ENCODE results near the gene SFMBT2.

Gene SFMBT2

GRCh38 chr10:7380704-7381241 is 30.1 kb downstream of the SFMBT2 start:
- Mint-ChIP-seq H3K27ac (no peak overlapping the region), H3K4me3 (no peak overlapping the region), H3K4me1 (peaks cover 48% of the 10 kb centered on the region), H3K36me3 (peaks cover 55% of the 10 kb centered on the region), H3K9me3 (no peaks in the 10 kb centered on the region), H3K27me3 (no peaks in the 10 kb centered on the region)
- no peak for DNase-seq
- CTCF ChIA-PET: no interaction called here

GRCh38 chr10:7378602-7379403 is 32.0 kb downstream of the SFMBT2 start:
- CTCF ChIA-PET: no interaction called here
- DNase-seq: no peak
- Mint-ChIP-seq H3K27me3 (no peaks in the 10 kb centered on the region), H3K36me3 (peaks cover 66% of the 10 kb centered on the region), H3K27ac (peak overlapping the region; percentile 68), H3K4me1 (peaks cover 34% of the 10 kb centered on the region), H3K9me3 (no peaks in the 10 kb centered on the region), H3K4me3 (no peak overlapping the region)

- H3K27ac Mint-ChIP-seq: peak overlapping the region; percentile 33
- H3K9me3 Mint-ChIP-seq: no peaks in the 10 kb centered on the region
- DNase-seq: no peak
- H3K27me3 Mint-ChIP-seq: no peaks in the 10 kb centered on the region
- peaks cover 25% of the 10 kb centered on the region for H3K4me1 Mint-ChIP-seq
- H3K4me3 Mint-ChIP-seq: no peak overlapping the region
- H3K36me3 Mint-ChIP-seq: peaks cover 74% of the 10 kb centered on the region
- CTCF ChIA-PET: no interaction called here
These were observed 33.1 kb downstream of the SFMBT2 start for GRCh38 chr10:7377614-7378248.

- Mint-ChIP-seq H3K4me3 (no peak overlapping the region), H3K27ac (no peak overlapping the region), H3K4me1 (peaks cover 9% of the 10 kb centered on the region), H3K9me3 (no peaks in the 10 kb centered on the region), H3K36me3 (peaks cover 74% of the 10 kb centered on the region), H3K27me3 (no peaks in the 10 kb centered on the region)
- CTCF ChIA-PET: no interaction called here
- no peak for DNase-seq
These were observed 36.0 kb downstream of the SFMBT2 start for GRCh38 chr10:7374795-7375194.

- no peak for DNase-seq
- H3K4me3 Mint-ChIP-seq: no peak overlapping the region
- CTCF ChIA-PET: interaction anchor here (1.4 kb wide), 1 partner anchor 455 kb away, joined by 3 read pairs; no protein-coding TSS in a partner anchor
- H3K36me3 Mint-ChIP-seq: peaks cover 70% of the 10 kb centered on the region
- no peaks in the 10 kb centered on the region for H3K9me3 Mint-ChIP-seq
- H3K27me3 Mint-ChIP-seq: no peaks in the 10 kb centered on the region
- no peak overlapping the region for H3K27ac Mint-ChIP-seq
- peaks cover 4% of the 10 kb centered on the region for H3K4me1 Mint-ChIP-seq
These were observed 37.8 kb downstream of the SFMBT2 start for GRCh38 chr10:7373039-7373438.

GRCh38 chr10:7372504-7372903 is 38.3 kb downstream of the SFMBT2 start:
- CTCF ChIA-PET: interaction anchor here (1.4 kb wide), 1 partner anchor 454 kb away, joined by 3 read pairs; no protein-coding TSS in a partner anchor
- no peak overlapping the region for H3K4me3 Mint-ChIP-seq
- H3K36me3 Mint-ChIP-seq: peaks cover 68% of the 10 kb centered on the region
- H3K4me1 Mint-ChIP-seq: peaks cover 4% of the 10 kb centered on the region
- H3K9me3 Mint-ChIP-seq: no peaks in the 10 kb centered on the region
- H3K27ac Mint-ChIP-seq: no peak overlapping the region
- H3K27me3 Mint-ChIP-seq: no peaks in the 10 kb centered on the region
- no peak for DNase-seq

GRCh38 chr10:7370511-7370910 is 40.3 kb downstream of the SFMBT2 start:
- CTCF ChIA-PET: interaction anchor here (0.6 to 1.5 kb wide), 3 partner anchors 13 to 22 kb away, joined by 3 to 4 read pairs (median 3); no protein-coding TSS in a partner anchor
- Mint-ChIP-seq H3K27me3 (no peaks in the 10 kb centered on the region), H3K4me3 (no peak overlapping the region), H3K36me3 (peaks cover 65% of the 10 kb centered on the region), H3K27ac (no peak overlapping the region), H3K4me1 (peaks cover 7% of the 10 kb centered on the region), H3K9me3 (no peaks in the 10 kb centered on the region)
- no peak for DNase-seq

- DNase-seq: no peak
- Mint-ChIP-seq H3K4me1 (peaks cover 16% of the 10 kb centered on the region), H3K27ac (no peak overlapping the region), H3K36me3 (peaks cover 70% of the 10 kb centered on the region), H3K9me3 (peaks cover 8% of the 10 kb centered on the region), H3K4me3 (no peak overlapping the region), H3K27me3 (no peaks in the 10 kb centered on the region)
- CTCF ChIA-PET: no interaction called here
These were observed 45.6 kb downstream of the SFMBT2 start for GRCh38 chr10:7365027-7365745.

GRCh38 chr10:7364474-7364873 is 46.4 kb downstream of the SFMBT2 start:
- Mint-ChIP-seq H3K27ac (no peak overlapping the region), H3K36me3 (peaks cover 72% of the 10 kb centered on the region), H3K27me3 (no peaks in the 10 kb centered on the region), H3K4me1 (peaks cover 16% of the 10 kb centered on the region), H3K9me3 (peaks cover 11% of the 10 kb centered on the region), H3K4me3 (no peak overlapping the region)
- CTCF ChIA-PET: interaction anchor here (1.1 kb wide), 1 partner anchor 243 kb away, joined by 3 read pairs; no protein-coding TSS in a partner anchor
- DNase-seq: no peak

- no peak overlapping the region for H3K27ac Mint-ChIP-seq
- no peak overlapping the region for H3K4me3 Mint-ChIP-seq
- H3K9me3 Mint-ChIP-seq: peaks cover 13% of the 10 kb centered on the region
- H3K27me3 Mint-ChIP-seq: no peaks in the 10 kb centered on the region
- peaks cover 16% of the 10 kb centered on the region for H3K4me1 Mint-ChIP-seq
- no peak for DNase-seq
- CTCF ChIA-PET: interaction anchor here (1.1 kb wide), 1 partner anchor 242 kb away, joined by 3 read pairs; no protein-coding TSS in a partner anchor
- peaks cover 80% of the 10 kb centered on the region for H3K36me3 Mint-ChIP-seq
These were observed 47.1 kb downstream of the SFMBT2 start for GRCh38 chr10:7363700-7364099.

- Mint-ChIP-seq H3K27ac (no peak overlapping the region), H3K9me3 (peaks cover 18% of the 10 kb centered on the region), H3K36me3 (peaks cover 83% of the 10 kb centered on the region), H3K4me1 (peaks cover 16% of the 10 kb centered on the region), H3K4me3 (no peak overlapping the region), H3K27me3 (no peaks in the 10 kb centered on the region)
- no peak for DNase-seq
- CTCF ChIA-PET: interaction anchor here (0.6 kb wide), 1 partner anchor 435 kb away, joined by 3 read pairs; no protein-coding TSS in a partner anchor
These were observed 48.4 kb downstream of the SFMBT2 start for GRCh38 chr10:7362471-7362870.

- Mint-ChIP-seq H3K27ac (no peak overlapping the region), H3K9me3 (peaks cover 18% of the 10 kb centered on the region), H3K4me3 (no peak overlapping the region), H3K4me1 (peaks cover 16% of the 10 kb centered on the region), H3K36me3 (peaks cover 86% of the 10 kb centered on the region), H3K27me3 (no peaks in the 10 kb centered on the region)
- CTCF ChIA-PET: no interaction called here
- no peak for DNase-seq
These were observed 49.5 kb downstream of the SFMBT2 start for GRCh38 chr10:7361316-7361715.

- peaks cover 13% of the 10 kb centered on the region for H3K4me1 Mint-ChIP-seq
- H3K27me3 Mint-ChIP-seq: no peaks in the 10 kb centered on the region
- H3K4me3 Mint-ChIP-seq: no peak overlapping the region
- H3K27ac Mint-ChIP-seq: no peak overlapping the region
- peaks cover 18% of the 10 kb centered on the region for H3K9me3 Mint-ChIP-seq
- CTCF ChIA-PET: no interaction called here
- H3K36me3 Mint-ChIP-seq: peaks cover 74% of the 10 kb centered on the region
- no peak for DNase-seq
These were observed 50.9 kb downstream of the SFMBT2 start for GRCh38 chr10:7359954-7360353.

GRCh38 chr10:7359356-7359755 is 51.5 kb downstream of the SFMBT2 start:
- Mint-ChIP-seq H3K27me3 (no peaks in the 10 kb centered on the region), H3K9me3 (peaks cover 18% of the 10 kb centered on the region), H3K36me3 (peaks cover 68% of the 10 kb centered on the region), H3K4me1 (peaks cover 8% of the 10 kb centered on the region), H3K27ac (no peak overlapping the region), H3K4me3 (no peak overlapping the region)
- CTCF ChIA-PET: no interaction called here
- no peak for DNase-seq
